Right forelimb (tissue), 1 donor: Measurements from ENCODE around the gene FILIP1L.
A peak's percentile ranks its signal among the peaks of the same experiment; 100 is the strongest.

Experiments used
- DNase-seq: peaks from one replicate; pipeline ENCODE4 v3.0.0-alpha.2; 2018

FILIP1L gene

DNA sequence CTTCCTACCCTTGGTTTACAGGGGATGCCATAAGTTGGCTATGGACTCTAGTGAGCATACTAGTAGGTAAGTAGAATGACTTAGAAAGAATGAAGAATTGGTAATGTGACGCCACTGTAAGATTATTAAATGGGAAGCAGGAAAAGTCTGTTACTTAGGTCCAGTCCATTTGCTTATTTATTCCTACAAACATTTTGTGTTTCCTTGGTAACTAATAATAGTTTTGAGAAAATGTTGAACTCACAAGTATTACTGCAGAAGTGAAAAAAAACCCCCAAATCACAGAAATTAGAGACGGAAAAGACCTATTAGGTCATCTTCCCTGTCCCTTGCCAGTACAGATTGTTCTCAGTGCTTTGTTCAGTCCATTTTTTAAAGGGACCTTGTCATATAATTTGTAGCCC is 233.2 kb downstream of the FILIP1L start:
- DNase-seq, result no peak

DNA sequence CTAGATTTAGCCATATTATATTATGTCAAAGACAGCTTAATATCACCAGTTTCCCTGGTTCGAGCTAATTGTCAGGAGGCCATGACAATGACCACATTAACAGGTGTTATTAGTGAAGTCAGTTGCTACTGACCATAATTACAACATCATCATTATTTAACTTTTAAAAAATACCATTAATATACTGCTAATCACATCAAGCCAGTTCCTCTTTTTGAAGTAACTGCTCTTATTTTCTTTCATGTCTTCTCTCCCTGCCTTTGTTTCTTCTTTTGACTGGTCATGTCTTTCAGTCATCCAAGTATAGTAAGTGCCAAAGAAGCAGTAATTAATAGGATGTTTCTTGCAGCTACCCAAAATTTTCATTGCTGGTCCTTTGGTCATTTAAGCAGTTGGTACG is 235.0 kb downstream of the FILIP1L start:
- no peak for DNase-seq

DNA sequence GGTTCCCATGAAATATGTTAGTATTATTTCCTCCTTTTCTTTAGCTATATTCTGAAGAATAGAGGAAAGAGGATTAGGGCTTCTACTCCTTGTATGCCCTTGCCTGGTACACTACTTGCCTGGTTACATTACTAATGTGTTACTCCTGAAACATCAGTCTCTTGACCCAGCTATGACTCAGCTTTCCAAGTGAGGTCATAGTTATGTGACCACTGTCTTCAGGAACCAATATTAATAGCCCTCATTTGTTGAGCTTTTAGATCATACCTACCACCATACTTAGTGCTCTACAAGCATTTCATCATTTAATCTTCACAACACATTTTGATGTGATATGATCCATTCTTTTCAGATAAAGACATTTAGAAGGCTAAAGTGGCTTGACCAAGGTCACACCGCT is 236.3 kb downstream of the FILIP1L start:
- no peak for DNase-seq

DNA sequence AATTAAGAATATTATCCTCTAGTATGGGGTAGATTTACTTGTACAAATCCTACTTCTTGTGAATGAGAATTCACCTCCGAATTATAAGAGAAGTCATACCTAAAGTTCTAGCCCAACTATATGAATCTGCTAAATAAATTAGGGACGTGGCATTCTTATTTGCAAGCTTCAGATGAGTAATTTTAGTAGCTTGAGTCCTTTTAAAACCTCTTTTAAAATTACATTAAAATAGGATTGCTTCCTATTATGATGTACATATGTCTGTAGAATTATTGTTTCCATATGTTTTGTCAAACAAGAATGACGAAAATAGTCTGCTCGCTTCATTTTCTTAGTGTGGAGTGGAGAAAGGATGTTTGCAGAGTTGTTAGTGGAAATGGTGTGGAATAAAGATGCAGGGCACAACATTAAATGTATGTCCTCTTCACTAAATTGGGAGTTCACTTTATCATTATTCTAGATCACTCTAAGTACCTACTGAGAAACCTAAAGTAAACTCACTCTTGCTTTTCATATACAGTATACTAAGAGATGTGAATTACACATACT is 237.2 kb downstream of the FILIP1L start:
- DNase-seq, result no peak

DNA sequence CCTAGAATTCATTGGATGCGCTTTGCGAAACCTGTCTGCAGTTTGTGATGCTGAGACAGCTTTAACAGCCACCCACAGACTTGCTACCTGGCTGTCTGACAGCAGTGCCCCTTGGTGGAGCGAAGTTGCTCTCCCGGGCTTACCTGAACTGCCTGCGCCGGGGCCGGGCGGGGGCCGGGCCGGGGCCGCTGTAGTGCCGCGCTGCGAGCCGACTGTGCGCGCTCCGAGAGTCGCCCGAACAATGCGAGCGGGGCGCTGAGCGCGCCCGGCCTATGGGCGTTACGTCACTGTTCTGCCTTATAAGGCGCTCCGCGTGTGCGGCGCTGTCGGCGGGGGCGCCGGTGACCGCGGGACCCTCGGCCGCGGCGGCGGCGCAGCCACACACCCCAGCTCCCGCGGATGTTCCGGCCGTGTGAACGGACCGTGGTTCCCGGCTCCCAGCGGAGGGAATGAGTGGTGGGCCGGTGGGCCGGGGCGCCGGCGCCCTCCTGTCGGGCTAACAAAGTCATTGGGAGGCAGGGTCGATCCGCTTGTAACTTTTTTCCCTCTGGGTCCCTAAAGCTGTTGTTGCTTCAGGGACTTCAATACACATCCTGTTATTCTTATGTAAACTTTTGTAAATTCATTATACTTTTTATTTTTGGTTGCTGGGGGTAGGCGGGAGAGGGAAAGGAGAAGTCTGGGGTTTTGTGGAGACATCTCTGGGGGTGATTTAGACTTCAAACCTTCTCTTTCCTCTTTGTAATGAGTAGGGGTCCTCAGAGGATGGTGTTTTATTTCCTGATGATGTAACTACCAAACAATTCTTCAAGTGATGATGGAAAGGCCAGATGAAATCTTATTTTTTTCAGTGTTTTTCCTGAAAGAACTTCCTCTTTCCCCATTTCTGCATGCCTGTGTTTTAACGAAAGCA is 238.1 kb downstream of the FILIP1L start:
- peak; percentile 91 for DNase-seq

DNA sequence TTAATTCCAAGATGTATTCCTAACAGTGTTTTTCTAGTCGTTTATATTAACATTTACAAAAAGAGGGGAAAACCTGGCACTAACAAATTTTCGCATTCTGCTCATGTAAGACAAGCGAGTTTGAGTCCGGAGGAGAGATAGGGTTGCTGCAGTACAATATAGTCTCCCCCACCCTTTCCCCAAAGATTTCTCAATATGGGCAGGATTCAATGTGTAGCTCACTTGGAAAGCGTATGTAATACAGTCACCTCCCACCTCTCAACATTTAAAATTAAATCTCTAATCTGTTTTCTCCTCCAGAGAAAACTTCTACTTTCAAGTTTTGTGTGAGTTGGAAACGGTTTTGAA is 238.7 kb downstream of the FILIP1L start:
- no peak for DNase-seq

DNA sequence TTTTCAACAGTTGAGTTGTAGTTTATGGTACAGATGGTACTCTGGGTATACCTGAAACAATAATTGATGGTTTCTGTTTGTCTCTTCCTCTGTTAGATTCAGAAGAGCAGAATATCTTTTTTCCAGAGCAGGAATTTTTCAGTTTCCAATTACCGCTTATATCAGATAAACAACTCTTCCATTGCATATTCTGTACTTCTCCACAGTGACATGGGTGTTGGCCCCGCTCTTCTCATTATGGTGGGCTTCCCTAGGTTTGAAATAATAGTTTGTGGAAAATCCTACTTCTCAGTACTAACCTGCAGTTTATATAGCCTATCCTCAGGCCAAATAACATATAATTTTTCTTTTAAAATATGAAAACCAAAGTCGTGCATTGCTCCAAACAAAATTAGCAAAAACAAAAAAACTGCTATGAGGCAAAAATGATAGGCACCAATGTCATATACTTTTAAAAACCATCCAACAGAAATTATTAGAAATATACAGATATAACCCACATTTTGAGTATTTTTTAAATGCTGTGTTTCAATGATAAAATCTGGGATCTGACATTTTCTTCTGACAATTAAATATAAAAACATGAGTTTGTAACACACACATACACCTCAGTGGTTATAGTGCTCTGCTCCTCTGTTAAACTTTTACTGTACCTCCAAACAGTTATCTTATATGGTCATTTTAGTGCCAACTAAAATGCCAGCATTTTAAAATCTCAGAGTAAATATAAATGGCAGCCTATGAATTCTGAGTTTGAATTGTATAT is 239.9 kb downstream of the FILIP1L start:
- no peak for DNase-seq

DNA sequence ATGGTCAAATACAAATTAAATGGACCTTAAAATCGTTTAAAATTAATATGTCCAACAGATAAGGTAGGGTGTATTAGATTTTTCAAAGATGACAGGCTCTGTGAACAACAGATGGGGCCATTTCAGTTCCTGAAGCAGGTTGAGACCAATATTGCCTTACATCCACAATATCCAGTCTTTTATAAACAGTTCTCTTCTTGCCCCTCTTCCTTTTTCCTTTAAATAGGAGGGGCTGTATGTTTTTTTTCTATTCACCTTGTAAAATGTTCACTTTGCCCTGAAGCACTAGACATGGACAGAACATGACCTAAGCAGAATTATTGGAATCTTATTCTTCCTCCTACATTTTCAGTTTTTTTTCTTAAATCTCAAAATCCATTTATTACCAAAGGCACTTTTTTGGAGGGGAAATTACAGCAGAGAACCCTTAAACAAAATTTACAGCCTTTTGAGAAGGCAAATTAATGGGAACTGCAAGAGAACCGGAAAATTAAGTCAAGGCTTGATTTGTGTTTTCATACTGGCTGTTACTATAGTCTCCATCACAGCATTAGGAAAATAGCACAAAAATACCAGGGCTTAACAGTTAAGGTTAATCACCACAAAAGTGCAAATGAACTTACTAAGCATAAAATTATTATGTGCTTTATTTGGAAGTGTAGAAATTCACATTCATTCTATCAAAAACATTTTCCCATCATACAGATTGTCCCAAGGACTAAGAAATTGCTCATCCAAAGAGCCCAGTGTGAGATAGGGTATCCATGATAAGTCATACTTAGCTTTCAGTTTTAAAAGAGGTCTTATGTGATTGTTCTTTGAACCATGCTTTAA is 240.8 kb downstream of the FILIP1L start:
- no peak for DNase-seq

DNA sequence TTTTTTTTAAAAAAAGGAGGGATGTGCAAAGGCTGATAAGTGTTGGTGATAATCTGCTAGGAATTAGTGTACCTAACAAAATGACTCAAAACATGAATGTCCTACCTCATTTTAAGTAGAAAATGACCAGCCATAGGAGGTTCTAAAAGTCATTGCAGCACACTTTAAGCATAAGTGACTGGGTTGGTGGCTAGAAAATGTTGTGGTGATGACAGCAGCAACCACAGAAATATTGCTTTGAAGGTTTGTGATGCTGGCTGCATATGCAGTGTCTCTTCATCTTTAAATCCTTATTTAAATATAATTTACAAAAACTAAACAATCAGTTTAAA is 241.4 kb downstream of the FILIP1L start:
- no peak for DNase-seq

DNA sequence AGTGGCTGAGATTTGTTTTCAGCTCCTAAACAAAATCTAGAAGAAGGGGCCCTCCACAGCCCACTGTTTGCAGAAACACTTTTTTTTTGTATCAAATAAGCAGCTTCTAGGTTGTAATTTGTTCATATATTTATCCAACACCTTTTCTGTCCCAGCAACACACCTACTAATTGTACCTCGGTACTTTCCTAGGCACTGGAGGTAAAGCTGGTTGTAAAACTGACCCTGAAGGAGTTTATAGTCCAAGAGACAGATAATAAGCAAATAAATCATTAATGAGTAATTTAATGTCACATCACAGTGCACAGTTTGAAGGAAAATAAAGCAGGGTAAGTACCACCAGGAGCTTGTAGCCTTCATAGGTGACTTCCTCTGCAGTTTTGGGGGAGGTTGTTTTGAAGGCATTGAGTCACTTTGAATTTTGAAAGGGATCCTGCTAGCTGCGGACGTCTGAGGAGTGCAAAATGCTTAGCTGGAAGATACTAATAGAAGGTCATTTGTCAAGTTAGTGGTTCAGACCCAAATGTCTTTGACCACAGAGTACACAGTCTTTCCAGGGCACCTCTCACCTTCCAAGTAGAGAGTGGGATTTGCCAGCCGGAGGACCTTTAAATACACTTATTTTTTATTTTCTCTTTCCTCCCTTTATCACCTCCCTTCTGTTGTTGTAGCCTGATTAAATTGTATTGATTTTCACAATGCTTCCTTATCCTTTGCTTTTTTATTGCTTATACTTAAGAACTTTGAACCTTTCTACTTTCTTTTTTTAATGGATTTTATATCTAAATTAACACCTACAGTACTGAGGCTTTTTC is 242.9 kb downstream of the FILIP1L start:
- no peak for DNase-seq

DNA sequence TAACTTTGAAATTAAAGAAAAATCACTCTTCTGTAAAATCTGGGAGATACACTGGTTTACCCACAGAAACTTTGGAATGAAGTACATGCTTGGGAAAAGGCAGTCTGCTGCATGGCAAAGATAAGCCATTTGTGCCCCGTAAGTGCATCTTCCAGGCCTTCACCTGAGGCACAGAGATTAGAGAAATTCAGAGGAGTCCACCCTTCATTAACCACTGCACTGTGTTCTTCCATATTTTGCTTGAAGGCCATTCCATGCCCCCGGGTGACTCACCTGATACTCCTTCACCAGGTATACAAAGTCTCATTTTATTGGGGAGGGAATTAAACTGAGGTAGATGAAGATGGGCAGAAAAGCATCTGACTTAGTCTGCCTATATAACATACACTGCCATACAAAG is 243.6 kb downstream of the FILIP1L start:
- DNase-seq, result no peak

DNA sequence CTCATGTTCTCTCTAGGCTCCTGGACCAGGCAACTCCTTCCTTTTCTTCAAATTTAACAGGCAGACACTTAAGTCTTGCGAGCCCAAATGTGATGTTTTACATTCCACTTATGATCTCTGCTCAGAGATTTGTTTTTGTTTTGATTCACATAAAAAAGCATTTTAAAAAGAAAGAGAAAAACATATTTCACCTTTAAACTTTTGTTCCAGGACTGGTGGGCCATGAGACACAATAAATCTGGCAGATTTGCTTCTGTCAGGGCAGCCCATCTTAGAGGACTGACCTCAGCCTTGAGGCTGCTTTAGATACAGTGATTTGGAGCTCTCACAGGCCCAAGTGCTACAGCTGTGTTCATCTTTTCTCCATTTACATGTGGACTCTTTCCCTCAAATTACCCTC is 244.7 kb downstream of the FILIP1L start:
- DNase-seq, result no peak

DNA sequence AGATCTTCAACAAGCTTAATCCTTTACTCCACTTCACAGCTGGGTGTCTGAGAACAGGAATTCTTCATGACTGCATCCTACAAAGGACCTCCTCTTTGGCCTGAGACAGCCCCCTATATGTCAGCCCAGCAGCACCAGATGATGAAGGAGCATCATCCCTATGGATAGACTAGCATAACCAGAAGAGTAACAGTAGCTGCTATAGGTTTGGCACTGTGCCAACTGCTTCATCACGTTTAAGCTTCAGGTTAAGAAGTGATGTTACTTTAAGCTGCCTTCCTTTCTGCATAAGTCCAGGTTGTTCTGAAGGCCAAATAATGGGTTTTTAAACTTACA is 246.0 kb downstream of the FILIP1L start:
- no peak for DNase-seq

DNA sequence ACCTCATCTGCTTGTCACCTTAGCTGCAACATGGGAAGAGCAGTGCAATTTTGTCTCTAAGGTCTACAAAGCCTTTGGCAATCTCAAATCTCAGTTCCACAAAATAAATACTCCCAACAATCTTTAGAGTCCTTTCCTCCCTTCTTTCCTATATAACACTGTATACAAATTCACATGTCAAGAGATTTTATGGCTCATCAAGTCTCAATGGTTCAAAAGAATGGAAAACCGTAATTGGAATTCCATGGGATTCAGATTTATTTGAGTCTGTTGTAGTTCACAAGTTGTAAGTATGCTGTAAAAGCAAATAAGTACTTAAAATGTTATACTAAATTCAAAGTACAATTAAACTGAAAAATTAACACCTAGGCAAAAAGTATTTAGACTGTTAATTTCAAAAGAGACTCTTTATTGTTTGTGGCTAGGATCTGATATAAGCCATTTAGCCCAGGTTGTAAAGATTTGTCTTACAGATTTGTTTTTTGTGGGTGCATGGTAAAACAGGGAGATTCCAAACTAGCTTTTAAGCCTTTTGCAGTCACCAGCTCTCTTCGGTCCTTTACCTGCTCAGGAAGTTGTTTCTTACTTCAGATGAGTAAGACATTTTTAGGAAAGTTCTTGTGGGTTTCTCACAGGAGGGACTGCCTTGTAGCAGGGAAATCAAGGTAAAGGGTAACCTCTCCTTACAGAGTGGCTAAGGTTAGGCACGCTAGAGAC is 246.5 kb downstream of the FILIP1L start:
- no peak for DNase-seq

DNA sequence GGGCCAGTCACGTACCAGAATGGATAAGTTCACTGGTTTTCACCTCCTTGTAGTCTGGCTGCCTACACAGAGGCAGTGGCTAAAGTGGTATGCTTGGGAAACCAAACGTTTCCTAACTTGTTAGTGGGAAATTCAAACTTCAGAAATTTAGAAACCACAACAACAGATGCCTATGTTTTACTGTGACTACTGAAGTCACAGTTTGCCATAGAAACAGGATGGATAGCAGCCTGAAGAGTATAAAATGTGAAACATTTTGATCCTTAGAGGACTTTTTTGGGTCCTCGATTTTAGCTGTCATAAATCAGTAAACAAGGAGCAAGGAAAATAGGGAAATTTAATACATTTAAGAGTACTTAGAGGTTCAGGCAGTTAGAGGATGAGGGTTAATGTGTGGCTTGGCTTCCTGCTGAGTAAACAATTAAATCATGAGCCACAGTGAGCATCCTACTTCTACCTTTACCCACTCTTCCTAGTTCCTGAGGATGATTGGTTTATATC is 248.0 kb downstream of the FILIP1L start:
- no peak for DNase-seq

DNA sequence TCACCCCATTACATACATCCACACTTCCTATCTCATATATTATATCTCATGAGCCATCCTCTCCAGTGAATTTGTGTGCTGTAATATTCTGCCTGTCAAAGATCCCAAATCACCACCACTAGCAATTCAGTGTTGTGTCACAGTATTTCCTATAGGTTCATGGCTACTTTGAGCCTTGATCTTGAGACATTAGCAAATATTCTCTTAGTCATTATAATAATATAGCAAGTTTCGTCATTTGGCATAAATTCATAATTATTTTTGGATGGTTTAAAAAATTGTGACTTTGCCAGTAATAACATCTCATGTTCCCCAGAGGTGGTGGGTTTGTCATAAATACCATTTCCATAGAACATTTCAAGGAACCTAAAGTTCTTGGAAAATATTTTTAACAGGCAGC is 249.0 kb downstream of the FILIP1L start:
- no peak for DNase-seq

DNA sequence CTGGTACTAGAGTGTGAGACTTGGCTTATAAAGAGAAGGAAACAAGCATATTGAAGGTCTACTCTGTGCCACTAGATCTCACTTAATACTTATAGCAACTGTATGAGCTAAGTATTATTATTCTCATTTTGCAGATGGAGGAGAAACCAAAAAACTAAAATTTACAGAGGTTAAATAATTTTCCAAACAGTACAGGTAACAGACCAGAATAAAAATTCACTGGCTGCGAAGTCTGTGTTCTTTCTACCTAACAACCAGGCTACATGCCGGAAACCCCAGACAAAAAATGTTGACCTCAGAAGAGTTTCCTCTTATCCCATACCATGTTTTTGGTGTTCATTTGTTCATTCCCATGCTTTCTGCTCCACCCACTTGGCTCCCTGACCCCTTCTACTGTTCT is 250.0 kb downstream of the FILIP1L start:
- DNase-seq, result no peak

DNA sequence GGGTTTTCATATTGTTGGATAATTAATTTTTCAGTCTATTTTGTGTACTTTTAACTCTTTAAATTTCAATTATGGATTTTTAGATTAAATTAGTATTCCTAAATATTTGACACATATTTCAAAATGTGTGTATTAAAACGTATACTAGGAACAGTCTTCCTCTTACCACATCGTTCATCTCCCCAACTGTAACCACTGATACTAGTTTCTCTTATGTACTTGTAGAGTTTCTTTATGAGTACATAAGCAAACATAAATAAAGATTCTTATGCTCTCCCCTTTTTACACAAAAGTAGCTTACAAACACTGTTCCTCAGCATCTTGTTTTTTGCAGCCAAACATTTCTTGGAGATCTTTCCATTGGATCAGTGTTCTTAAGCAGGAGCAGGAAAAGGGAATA is 250.7 kb downstream of the FILIP1L start:
- no peak for DNase-seq

DNA sequence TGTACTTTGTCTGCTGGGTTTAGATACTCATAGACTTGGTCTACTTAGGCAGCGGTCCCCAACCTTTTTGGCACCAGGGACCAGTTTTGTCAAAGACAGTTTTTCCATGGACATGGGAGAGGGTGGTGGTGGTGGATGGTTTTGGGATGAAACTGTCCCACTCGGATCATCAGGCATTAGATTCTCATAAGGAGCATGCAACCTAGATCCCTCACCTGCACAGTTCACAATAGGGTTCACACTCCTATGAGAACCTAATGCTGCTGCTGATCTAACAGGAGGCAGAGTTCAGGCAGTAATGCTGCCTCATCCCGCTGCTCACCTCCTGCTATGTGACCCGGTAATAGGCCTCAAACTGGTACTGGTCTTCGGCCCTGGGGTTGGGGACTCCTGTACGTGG is 251.3 kb downstream of the FILIP1L start:
- DNase-seq, result no peak

DNA sequence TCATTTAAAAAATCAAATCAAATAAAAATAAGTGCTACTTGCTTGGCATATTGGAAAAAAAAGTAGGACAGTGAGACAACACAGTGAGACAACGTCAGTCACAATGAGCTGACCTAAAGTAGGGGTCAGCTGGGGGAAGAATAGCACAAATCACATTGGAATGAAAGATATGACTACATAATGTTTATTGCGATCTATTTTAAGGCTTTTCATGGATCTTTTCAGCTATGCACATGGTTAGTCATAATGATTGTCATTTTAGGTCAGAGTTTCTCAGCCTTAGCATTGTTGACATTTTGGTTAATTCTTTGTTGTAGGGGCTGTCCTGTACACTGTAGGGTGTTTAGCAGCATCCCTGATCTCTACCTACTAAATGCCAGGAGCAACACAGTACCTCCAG is 252.1 kb downstream of the FILIP1L start:
- DNase-seq, result no peak

DNA sequence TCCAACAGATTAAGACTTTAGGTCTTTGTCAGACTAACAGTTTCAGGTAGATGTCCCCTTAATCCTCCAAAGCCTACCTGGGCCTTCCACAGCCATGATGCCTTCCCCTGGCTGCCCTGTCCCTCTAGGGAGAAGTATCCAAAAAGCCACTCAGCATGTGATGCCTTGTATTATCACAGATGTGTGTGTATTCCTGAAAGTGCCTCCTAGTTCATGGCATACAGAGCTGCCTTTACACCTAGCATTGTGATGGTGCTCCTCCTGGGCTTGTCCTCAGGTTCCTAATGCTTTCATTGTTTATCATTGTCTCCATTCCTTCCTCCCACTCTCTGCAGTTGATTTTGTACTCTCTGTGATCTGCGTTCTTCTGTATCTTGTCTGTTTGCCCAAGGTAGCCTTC is 253.1 kb downstream of the FILIP1L start:
- DNase-seq, result no peak

DNA sequence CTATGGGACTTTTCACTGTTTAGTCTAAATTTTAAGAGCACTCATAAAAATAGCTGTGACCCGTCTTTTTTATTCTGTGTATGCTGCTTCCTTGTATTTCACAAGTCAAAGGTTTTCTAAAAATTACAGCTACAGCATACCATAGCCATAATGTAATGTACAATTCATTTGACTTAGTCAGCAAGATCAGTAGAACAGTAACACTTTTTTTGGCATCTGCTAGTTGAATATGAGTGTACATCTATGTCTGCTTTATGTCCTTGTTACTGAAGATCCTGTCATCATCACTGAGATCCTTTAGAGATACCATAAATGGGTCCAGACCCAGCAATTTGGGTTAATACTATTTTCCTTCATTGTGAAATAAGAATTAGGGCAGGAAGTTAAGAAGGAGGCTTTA is 254.5 kb downstream of the FILIP1L start:
- no peak for DNase-seq
